Upper lobe of left lung (tissue), 6 donors: Measurements from ENCODE around the gene AP2S1. TPM values are rescaled to one million over a fixed set of nuclear protein-coding genes. Genes with fewer than 3 reads are reported as not detected.

Experiments
- ATAC-seq, 2 donors: fragments of 200-7000 bp; cut with Tn5 transposase; one replicate each; pipeline ENCODE4 v1.9.1; 2022; ENCODE audit warnings: mild to moderate bottlenecking in 2 of 2, moderate library complexity in 2 of 2; ENCODE audit not compliant: low FRiP score in 2 of 2
- DNase-seq, 2 donors: peaks; one replicate each; pipeline ENCODE4 v3.0.0-alpha.2; 2019 to 2020
- H3K27ac ChIP-seq, 4 donors: fragments of 200-600 bp; sonication (generic); one replicate each; pipeline ENCODE4 v1.5.1; 2016 to 2019
- H3K27me3 ChIP-seq, 4 donors: fragments of 200-600 bp; sonication (generic); one replicate each; pipeline ENCODE4 v1.5.1; 2017 to 2019
- H3K36me3 ChIP-seq, 4 donors: fragments of 200-600 bp; sonication (generic); one replicate each; pipeline ENCODE4 v1.5.1; 2016 to 2019
- H3K4me1 ChIP-seq, 4 donors: fragments of 200-600 bp; sonication (generic); one replicate each; pipeline ENCODE4 v1.5.1; 2018 to 2019
- H3K4me3 ChIP-seq, 4 donors: fragments of 200-600 bp; sonication (generic); one replicate each; pipeline ENCODE4 v1.5.1; 2017 to 2019; ENCODE audit warnings: mild to moderate bottlenecking in 2 of 4, moderate library complexity in 1 of 4
- H3K9me3 ChIP-seq, 4 donors: fragments of 200-600 bp; sonication (generic); one replicate each; pipeline ENCODE4 v1.5.1; 2018 to 2019
- CTCF ChIP-seq, 6 experiments: fragments of 450-650 bp in 4 of 6; fragments of 200-600 bp in 2 of 6; sonication (generic) in 2 of 6; IDR thresholded peaks; one replicate each; pipeline ENCODE4 v1.5.1; 2016 to 2019; ENCODE audit warnings: antibody characterized with exemption in 6 of 6
- EP300 ChIP-seq, 4 donors: sonication (generic); formaldehyde crosslinking; IDR thresholded peaks; one replicate each; pipeline ENCODE4 v1.5.1; 2017; ENCODE audit warnings: antibody characterized with exemption in 4 of 4, control low read depth in 2 of 4
- POLR2A ChIP-seq, 4 donors: fragments of 450-650 bp; IDR thresholded peaks; one replicate each; pipeline ENCODE4 v1.5.1; 2016 to 2017; ENCODE audit warnings: antibody characterized with exemption in 4 of 4, mild to moderate bottlenecking in 2 of 4
- POLR2AphosphoS5 ChIP-seq, 2 donors: sonication (generic); formaldehyde crosslinking; IDR thresholded peaks; one replicate each; pipeline ENCODE4 v1.5.1; 2017; ENCODE audit warnings: antibody characterized with exemption in 2 of 2
- WGBS, 2 donors: methylation state at CpG; one replicate each; pipeline ENCODE4 v1.1.5; 2017 to 2018; 5-methylcytosine and 5-hydroxymethylcytosine counted together
- total RNA-seq, 6 donors: library from RNA; depleted of rRNA in 4 of 6; stranded (reverse); fragments of >200 nt in 4 of 6; gene quantifications; one replicate each; pipeline versions ENCODE4 v1.1.0 to v1.2.1, GENCODE V29; 2016 to 2021
- donor health status: DM: no; HTN: no; CAD: no; lungs with moderate emphysema.
- donor health status: DM: no; HTN: yes; CAD: no; lungs with severe emphysema.

AP2S1 gene
- total RNA-seq, 6 donors from 2014 or later, result 59.7 to 149 (median 113) TPM

DNA sequence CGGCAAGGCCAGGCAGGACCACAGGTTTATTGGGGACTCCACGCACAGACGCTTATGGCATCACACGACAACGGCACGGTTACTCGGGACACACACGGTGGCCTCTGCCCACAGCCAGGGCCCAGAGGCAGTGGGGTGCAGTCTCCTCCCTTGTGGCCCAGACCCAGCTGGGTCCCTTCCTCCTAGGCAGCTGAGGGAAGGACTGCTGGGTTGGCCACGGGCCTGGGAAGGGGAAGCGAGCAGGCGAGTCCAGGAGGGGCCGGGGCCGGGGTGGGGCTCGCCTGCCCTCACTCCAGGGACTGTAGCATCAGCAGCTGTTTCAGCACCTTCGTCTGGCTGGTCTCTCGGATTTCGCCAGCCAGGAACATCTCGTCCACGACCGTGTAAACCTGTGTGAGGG lies 12.5 kb downstream of the AP2S1 start:
- H3K27me3 ChIP-seq, result no peaks in the 10 kb centered on the region
- no peak overlapping the region for H3K4me3 ChIP-seq
- H3K4me1 ChIP-seq, result peaks cover 4 to 24% (median 8%) of the 10 kb centered on the region in 4 donors
- no peak for TF ChIP-seq CTCF (IDR thresholded peaks at IDR 0.05)
- no peak for TF ChIP-seq EP300 (IDR thresholded peaks at IDR 0.05)
- no peak for TF ChIP-seq POLR2AphosphoS5 (IDR thresholded peaks at IDR 0.05)
- no peak for TF ChIP-seq POLR2A (IDR thresholded peaks at IDR 0.05)
- WGBS, 2 donors, result 90 to 94% methylated on average over 8 to 20 of the region's 20 CpGs
- DNase-seq (peak in 1 of 2 donors; percentile 64), ATAC-seq (no peak)
- peaks cover 8 to 51% (median 29%) of the 10 kb centered on the region in 4 donors for H3K36me3 ChIP-seq
- H3K9me3 ChIP-seq, result no peaks in the 10 kb centered on the region
- peak overlapping the region in 1 of 4 donors; percentile 9 for H3K27ac ChIP-seq

- WGBS, 2 donors, result 92% methylated on average over 6 of the region's 6 CpGs
- no peak for ATAC-seq
Measured at GRCh38 chr19:46834984-46835383, 15.7 kb downstream of the AP2S1 start.

DNA sequence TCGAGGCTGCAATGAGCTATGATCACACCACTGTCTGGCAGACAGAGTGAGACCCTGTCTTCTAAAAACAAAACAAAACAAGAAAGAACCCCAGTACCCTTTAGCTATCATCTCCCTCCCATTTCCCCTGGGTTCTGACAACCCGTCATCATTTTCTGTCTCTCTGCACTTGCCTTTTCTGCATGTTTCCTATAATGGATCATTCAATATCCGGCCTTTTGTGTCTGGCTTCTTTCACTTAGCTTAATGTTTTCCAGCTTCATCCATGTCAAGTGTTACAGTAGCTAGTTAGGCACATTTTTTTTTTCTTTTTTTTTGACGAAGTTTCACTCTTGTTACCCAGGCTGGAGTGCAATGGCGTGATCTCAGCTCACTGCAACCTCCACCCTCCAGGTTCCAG lies 16.5 kb downstream of the AP2S1 start:
- Histone ChIP-seq H3K4me1 (peaks cover 0 to 12% (median 0%) of the 10 kb centered on the region in 4 donors), H3K4me3 (no peak overlapping the region), H3K36me3 (peaks cover 6 to 21% (median 14%) of the 10 kb centered on the region in 4 donors), H3K27me3 (no peaks in the 10 kb centered on the region), H3K27ac (peak overlapping the region in 1 of 4 donors; percentile 10), H3K9me3 (no peaks in the 10 kb centered on the region)
- WGBS, 2 donors, result 78 to 87% methylated on average over 5 of the region's 5 CpGs
- ATAC-seq, result no peak
- no peak for TF ChIP-seq EP300 (IDR thresholded peaks at IDR 0.05)
- TF ChIP-seq POLR2A (IDR thresholded peaks at IDR 0.05), result no peak
- no peak for TF ChIP-seq CTCF (IDR thresholded peaks at IDR 0.05)
- no peak for TF ChIP-seq POLR2AphosphoS5 (IDR thresholded peaks at IDR 0.05)
- DNase-seq, result no peak

More at GRCh38 chr19:46834984-46835383, 15.7 kb downstream of the AP2S1 start:
- Histone ChIP-seq H3K9me3 (no peaks in the 10 kb centered on the region), H3K27me3 (no peaks in the 10 kb centered on the region), H3K27ac (no peak overlapping the region), H3K4me3 (no peak overlapping the region), H3K36me3 (peaks cover 6 to 30% (median 18%) of the 10 kb centered on the region in 4 donors), H3K4me1 (peaks cover 0 to 14% (median 4%) of the 10 kb centered on the region in 4 donors)
- DNase-seq, result no peak
- no peak for TF ChIP-seq CTCF (IDR thresholded peaks at IDR 0.05)
- no peak for TF ChIP-seq EP300 (IDR thresholded peaks at IDR 0.05)
- TF ChIP-seq POLR2AphosphoS5 (IDR thresholded peaks at IDR 0.05), result no peak
- TF ChIP-seq POLR2A (IDR thresholded peaks at IDR 0.05), result no peak

GRCh38 chr19:46830864-46831263 lies 19.8 kb downstream of the AP2S1 start:
- DNase-seq (no peak), ATAC-seq (no peak)
- H3K4me3 ChIP-seq, result no peak overlapping the region
- H3K9me3 ChIP-seq, result no peaks in the 10 kb centered on the region
- H3K27me3 ChIP-seq, result no peaks in the 10 kb centered on the region
- 93 to 96% methylated on average over 2 of the region's 2 CpGs for WGBS, 2 donors
- peaks cover 0 to 4% (median 0%) of the 10 kb centered on the region in 4 donors for H3K4me1 ChIP-seq
- TF ChIP-seq CTCF (IDR thresholded peaks at IDR 0.05) (no peak), EP300 (IDR thresholded peaks at IDR 0.05) (no peak), POLR2AphosphoS5 (IDR thresholded peaks at IDR 0.05) (no peak), POLR2A (IDR thresholded peaks at IDR 0.05) (no peak)
- H3K36me3 ChIP-seq, result no peaks in the 10 kb centered on the region
- peak overlapping the region in 2 of 4 donors; percentile 57 to 70 for H3K27ac ChIP-seq

GRCh38 chr19:46828484-46828883 lies 22.2 kb downstream of the AP2S1 start:
- H3K4me1 ChIP-seq, result peaks cover 0 to 4% (median 0%) of the 10 kb centered on the region in 4 donors
- 77 to 81% methylated on average over 5 of the region's 5 CpGs for WGBS, 2 donors
- TF ChIP-seq EP300 (IDR thresholded peaks at IDR 0.05) (no peak), CTCF (IDR thresholded peaks at IDR 0.05) (no peak), POLR2AphosphoS5 (IDR thresholded peaks at IDR 0.05) (no peak), POLR2A (IDR thresholded peaks at IDR 0.05) (no peak)

More at GRCh38 chr19:46828484-46828883, 22.2 kb downstream of the AP2S1 start:
- Histone ChIP-seq H3K27ac (no peak overlapping the region), H3K4me3 (no peak overlapping the region), H3K27me3 (no peaks in the 10 kb centered on the region), H3K9me3 (no peaks in the 10 kb centered on the region), H3K36me3 (no peaks in the 10 kb centered on the region)
- ATAC-seq (no peak), DNase-seq (no peak)
